ENCODE measurements around the gene ZNF69.
"Not testable (repeated sequence)": the region's sequence is repeated elsewhere in the genome, so short reads cannot be mapped to it uniquely, and the experiment has no call there.

ZNF69 gene

DNA sequence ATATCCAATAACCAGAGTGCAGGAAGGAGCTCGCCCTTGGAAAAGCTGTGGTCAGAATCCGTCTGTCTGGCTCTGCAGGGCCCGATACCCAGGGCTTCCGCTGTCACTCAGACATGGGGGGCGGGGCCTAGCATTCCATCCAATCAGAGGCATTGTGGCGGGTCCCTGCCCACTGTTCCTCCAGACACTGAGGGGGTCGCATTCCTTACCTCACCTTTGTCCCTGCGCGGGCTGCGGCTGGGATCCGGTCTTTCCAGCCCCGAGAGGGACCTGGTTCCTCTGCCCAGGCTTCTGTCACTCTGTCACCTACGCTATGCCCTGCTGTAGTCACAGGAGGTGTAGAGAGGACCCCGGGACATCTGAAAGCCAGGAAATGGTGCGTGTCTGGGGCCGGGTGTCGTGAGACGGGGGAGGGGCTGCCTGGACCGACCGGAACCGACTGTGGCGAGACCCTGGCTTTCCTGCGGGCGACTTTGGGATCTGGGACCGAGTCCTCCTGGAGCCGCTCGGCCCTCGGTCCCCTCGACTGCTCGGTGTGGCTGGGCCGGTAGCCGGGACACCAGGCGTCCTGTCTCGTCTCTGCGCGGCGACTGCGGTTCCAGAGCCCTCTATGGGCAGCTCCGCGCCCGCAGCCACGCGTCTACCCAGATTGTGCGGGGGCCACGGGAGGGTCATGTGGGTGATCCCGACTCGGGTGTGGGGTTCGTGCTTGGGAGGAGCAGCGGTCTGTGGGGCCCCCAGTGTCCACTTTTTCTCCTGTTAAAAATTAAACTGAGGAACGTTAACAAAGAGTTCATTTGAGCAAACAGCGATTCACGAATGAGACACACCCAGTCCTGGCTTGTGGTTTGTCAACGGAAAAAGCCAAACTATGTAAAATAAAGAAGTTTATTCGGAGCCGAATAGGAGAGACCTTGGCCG is at the start of gene ZNF69:
Gene ZNF69, plus strand, starts transcription at position 172 of the 921 bp plus-strand sequence. Its CDS starts 142 bp downstream, at position 314.
- peak; percentile 56 for DNase-seq

DNA sequence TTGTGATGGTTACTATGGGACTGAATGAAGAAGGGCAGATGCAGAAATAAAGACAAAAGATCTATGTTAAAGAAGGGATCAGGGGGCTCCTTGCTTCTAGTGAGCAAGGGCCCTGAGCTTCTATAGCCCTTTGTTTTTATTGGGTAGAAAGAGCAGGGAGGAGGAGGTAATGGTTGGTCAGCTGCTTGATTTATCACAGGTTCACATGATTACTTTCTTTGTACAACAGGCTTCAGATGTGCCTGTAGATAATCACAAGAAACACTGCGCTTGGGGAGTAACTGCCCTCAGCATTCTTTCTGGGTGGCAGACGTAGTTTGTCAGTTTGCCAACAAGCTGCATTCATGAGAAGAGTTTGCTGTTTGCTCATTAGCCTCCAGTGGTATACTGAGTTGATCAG is 43.9 kb upstream of the ZNF69 start:
- DNase-seq, result no peak

DNA sequence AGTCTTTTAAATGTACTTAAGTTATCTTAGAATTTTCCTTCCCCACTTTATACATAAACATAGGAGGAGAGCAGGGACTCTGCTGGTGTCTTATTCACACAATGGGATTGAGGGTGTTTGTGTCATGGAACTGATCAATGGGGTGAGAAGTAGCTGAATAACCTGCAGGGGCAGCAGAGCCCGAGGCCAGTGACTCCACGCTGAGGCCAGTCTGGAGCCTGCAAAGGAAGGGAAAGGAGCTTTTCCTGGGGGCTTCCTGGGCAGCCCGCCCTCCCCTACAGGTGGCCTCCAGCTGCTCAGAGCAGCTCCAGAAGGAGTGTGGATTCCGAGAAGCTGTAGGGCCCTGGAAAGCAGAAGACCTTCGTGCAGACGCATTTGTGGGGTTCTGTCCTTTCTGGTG is 40.0 kb upstream of the ZNF69 start:
- DNase-seq, result not testable (repeated sequence)

DNA sequence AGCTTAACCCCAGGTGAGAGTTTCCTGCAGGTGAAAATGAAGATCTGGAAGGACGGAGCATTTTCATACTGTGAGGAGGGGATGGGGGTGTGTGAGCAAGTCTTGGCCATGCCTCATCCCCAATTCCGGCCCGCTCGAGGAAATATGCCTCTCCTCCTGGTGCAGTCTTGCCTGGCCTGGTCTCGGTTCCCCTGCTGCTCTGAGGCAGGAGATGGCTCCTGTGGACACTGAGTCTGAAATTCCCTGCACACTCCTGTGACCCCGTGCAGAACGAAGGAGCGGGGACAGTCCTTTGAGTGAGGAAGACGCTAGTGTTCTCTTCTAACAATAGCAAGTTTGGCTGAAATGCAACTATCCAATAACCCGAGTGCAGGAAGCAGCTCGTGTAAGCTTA is 39.4 kb upstream of the ZNF69 start:
- DNase-seq, result no peak

DNA sequence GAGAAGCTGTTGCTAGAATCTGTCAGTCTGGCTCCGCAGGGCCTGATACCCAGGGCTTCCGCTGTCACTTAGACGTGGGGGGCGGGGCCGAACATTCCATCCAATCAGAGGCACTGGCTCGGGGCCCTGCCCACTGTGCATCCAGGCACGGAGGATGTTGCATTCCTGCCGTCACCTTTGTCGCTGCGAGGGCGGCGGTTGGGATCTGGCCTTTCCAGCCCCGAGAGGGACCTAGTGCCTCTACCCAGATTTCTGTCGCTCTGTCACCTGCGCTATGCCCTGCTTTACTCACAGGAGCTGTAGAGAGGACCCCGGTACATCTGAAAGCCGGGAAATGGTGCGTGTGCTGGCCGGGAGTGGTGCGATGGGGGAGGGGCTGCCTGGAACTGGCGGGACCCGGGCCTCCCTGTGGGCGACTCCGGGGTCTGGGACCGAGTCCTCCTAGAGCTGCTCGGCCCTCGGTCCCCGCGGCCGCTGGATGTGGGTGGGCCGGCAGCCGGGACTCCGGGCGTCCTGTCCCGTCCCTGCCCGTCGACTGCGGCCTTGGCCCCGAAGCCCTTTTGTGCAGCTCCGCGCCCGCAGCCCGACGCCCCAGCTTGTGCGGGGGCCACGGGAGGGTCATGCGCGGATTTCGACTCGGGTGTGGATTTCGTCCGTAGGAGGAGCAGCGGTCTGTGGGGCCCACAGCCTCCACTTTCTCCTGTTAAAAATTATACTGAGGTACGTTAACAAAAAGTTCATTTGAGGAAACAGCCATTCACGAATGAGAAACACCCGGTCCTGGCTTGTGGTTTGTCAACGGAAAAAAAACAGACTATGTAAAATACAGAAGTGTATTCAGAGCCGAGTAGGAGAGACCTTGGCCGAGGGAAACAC is 38.8 kb upstream of the ZNF69 start, which contains the start of gene ZNF439:
Gene ZNF439, plus strand, starts transcription at position 133 of the 876 bp plus-strand sequence. Its CDS starts 142 bp downstream, at position 275.
- peak; percentile 83 for DNase-seq

DNA sequence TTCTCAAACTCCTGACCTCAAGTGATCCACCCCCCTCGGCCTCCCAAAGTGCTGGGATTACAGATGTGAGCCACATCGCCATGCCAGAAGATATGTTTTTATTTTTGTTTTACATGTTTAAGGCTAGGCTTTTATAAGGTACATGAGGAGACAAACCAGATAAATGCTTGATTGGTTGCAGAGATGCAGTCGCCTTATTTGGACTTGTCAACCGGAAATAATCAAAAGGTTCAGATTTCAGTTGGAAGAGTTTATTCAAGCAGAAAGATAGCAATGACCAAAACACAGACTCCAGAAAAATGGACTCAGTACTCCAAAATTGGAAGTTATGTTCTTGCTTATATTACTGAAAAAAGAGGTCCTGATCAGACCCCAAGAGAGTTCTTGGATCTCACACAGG is 37.3 kb upstream of the ZNF69 start:
- not testable (repeated sequence) for DNase-seq

DNA sequence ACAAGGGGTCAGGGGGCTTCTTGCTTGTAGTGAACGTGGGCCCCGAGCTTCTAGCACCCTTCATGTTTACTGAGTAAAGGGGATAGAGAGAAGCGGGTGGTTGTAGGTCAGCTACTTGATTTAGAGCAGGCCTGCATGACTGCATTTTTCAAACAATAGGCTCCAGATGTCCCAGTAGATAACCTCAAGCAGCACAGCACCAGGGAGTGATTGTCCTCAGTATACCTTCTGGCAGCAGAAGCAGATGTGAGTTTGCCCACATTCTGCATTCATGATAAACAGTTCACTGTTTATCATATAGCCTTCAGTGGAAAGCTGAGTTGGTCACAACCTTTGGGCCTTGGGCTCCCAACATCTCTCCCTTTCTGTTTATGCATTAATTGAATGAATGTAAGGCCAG is 34.2 kb upstream of the ZNF69 start:
- DNase-seq, result no peak

DNA sequence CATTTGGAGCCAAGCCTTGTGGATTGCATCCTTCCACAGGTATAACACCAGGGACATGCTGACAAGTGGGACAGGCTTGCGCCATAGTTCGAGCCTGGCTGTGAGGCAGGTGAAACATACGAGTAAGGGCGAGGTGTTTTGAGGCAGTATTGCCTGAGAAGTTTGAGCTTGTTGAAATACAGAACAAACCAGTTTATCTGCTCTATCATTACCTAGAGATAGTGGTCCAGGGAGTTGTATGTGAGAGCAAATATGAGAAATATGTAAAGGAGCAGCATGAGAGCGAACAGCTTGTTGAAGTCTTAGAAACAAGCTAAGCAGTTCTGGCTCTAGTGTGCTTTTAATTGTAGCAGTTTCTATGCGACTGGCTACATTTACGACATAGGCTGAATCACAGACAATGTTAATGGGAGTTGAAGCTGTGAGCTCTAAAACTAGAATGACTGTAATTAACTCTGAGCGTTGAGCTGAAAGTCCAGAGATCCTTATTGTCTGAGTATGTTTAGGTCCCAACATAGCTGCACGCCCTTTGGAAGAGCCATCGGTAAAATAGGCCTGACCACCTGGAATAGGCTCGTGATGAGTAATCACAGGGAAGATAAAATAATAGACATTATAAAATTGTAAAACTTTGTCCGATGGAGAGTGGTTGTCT is 30.9 kb upstream of the ZNF69 start:
- DNase-seq, result no peak

DNA sequence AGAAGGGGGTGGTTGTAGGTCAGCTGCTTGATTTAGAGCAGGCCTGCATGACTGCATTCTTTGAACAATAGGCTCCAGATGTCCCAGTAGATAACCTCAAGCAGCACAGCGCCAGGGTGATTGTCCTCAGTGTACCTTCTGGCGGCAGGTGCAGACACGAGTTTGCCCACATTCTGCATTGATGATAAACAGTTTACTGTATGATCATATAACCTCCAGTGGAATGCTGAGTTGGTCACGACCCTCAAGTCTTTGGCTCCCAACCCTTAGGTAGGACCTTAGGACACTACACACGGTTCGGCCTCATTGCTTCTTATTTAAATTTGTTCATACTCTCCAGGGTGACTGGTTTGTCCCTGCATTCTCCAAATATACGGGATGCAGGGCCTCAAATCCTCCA is 26.9 kb upstream of the ZNF69 start:
- DNase-seq, result no peak

DNA sequence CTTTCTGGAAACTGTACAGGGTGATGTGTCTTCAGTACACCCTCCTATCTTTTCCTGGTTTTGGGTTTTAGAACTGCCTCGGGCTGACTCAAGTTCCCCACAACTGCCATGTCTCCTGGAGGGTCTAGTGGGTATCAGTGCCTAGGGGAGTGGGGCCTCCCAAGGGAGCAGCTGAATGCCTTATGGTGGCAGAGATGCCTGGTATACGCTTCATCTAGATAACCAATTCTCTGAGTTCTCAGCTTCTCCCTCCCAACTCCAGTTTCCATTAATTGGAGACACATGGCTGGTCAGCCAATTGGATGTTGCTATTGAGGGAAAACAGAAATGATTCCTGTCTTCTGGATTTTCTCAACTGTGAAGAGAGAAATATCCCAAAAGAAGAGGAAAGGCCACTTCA is 26.3 kb upstream of the ZNF69 start:
- no peak for DNase-seq

DNA sequence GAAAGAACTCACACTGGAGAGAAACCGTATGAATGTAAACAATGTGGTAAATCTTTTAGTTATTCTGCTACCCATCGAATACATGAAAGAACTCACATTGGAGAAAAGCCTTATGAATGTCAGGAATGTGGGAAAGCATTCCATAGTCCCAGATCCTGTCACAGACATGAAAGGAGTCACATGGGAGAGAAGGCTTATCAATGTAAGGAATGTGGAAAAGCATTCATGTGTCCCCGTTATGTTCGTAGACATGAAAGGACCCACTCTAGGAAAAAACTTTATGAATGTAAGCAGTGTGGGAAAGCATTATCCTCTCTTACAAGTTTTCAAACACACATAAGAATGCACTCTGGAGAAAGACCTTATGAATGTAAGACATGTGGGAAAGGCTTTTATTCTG is 19.8 kb upstream of the ZNF69 start:
- DNase-seq, result not testable (repeated sequence)

DNA sequence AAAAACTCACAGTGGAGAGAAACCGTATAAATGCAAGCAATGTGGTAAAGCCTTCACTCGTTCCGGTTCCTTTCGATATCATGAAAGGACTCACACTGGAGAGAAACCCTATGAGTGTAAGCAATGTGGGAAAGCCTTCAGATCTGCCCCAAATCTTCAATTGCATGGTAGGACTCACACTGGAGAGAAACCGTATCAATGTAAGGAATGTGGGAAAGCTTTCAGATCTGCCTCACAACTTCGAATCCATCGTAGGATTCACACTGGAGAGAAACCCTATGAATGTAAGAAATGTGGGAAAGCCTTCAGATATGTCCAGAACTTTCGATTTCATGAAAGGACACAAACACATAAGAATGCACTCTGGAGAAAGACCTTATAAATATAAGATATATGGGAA is 19.4 kb upstream of the ZNF69 start:
- no peak for DNase-seq

DNA sequence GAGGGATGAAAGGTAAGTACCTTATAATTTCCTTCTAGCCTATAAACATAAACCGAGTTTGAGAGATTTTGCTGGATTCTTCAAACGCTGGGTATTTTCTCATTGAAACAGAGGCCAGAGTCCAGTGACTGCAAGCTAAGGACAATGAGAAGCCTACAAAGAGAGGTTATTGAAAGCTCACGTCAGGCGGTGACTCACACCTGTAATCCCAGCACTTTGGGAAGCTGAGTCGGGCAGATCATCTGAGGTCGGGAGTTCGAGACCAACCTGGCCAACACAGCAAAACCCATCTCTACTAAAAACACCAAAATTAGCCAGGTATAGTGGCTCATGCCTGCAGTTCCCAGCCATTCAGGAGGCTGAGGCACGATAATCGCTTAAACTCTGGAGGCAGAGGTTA is 15.0 kb upstream of the ZNF69 start:
- DNase-seq, result no peak

DNA sequence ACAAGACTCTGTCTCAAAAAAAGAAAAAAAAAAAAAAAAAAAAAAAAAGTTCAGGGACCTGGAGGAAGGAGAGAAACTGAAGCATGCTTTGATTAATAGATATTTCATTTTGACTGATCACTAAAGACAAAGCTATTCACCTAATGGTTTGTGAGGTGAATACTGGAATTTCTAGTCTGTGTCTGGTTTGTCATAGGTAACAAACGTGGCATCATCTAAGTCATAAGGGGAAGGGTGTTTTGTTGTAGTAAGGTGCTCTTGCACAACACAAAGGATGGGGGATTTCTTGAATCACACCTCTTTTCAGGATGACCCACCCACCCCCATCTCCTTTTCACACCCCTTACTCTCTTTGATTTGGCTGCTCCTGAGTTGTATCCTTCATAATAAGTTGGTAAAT is 13.8 kb upstream of the ZNF69 start:
- DNase-seq, result no peak

DNA sequence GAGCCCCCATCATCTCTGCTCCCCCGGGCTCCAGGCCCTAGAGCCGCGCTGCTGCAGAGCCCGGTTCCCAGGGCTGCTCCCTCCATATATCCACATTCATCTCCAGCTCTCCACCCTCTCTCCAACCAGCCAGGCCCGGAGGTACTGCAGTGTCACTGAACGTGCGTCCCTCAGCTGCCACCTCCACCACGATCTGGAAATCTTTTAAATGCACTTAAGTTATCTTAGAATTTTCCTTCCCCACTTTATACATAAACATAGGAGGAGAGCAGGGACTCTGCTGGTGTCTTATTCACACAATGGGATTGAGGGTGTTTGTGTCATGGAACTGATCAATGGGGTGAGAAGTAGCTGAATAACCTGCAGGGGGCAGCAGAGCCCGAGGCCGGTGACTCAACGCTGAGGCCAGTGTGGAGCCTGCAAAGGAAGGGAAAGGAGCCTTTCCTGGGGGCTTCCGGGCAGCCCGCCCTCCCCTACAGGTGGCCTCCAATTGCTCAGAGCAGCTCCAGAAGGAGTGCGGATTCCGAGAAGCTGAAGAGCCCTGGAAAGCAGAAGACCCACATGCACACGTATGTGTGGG is 7.8 kb upstream of the ZNF69 start:
- DNase-seq, result peak; percentile 24

DNA sequence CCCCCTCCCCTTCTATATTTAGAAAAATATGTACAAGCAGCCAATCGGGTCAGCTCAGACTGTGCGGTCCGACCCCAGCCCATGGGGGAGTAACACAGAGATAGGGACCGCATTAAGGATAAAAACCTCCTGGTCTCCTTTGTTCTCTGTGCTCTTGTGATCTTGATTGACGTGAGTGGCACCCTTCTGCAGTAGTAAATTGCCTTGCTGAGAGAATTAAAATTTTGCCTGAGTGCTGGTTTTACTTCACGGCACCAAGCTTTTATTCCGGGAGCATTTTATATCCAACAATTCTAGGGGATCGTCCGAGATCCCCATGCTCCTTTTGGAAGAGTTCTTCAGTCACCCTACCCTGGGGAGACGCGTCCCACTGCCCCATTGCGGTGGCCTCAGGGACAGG is 7.0 kb upstream of the ZNF69 start:
- no peak for DNase-seq

DNA sequence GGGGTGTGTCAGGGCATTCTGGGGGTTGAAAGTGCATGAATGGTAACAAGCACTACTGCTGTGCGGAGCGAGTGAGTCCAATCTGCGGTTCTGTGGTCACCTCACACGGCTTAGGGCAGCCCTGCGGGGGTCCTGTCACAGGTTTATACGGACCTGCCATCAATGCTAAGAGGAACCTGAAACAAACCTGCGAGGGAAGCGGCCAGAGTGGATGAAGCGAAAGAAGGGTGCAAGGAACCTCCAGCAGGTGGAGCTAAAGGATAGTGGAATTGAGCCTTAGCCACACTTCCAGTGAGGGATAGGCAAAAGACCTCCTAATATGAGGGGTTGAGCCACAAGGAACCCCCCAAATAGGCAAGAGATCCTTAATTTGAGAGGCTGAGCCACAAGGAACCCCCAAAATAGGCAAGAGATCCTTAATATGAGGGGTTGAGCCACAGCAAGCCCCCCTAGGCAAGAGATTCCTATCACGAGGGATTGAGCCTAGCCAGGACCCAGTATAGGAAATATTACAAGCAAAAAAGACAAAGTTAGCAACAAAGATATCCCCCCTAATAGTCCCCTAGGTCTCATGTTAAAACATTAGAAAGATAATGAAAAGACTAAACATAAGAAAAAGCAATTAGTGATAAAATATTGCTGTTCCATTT is 6.3 kb upstream of the ZNF69 start:
- peak; percentile 60 for DNase-seq

DNA sequence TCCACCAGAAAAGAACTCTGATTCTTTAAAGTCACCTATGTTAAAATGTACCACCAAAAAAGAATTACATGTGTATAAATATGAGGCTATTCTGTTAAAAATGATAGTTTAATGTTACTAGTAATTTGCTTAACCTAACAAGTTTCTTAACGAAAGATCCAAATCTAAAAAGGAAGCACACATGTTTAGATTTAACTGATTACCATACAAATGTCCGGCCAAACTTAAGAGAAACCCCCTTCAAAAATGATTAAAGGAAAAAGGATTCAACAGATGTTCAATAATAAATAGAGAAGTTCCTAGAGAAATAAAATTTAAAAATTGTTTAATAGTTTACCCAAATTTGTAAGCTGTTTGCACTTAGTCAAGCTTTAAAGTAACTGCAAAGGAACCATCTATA is 5.0 kb upstream of the ZNF69 start:
- no peak for DNase-seq

DNA sequence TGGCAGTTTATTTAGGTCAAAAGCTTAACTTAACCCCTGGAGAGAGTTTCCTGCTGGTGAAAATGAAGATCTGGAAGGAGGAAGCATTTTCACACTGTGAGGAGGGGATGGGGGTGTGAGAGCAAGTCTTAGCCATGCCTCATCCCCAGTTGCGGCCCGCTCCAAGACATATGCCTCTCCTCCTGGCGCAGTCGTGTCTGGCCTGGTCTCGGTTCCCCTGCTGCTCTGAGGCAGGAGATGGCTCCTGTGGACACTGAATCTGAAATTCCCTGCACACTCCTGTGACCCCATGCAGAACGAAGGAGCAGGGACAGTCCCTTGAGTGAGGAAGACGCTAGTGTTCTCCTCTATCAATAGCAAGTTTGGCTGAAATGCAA is 360 bp upstream of the ZNF69 start:
- no peak for DNase-seq

DNA sequence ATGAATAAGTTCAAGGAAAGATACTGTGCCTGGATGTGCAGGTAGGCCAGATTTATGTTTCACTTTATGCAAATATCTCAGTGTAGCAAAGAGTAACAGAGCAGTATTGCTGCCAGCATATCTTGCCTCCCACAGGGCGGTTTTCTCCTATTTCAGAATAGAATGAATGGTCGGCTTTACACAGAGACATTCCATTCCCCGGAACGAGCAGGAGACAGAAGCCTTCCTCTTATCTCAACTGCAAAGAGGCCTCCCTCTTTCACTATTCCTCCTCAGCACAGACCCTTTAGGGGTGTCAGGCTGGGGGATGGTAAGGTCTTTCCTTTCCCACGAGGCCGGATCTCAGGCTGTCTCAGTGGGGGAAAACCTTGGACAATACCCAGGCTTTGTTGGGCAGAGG is 2.3 kb downstream of the ZNF69 start:
- not testable (repeated sequence) for DNase-seq

DNA sequence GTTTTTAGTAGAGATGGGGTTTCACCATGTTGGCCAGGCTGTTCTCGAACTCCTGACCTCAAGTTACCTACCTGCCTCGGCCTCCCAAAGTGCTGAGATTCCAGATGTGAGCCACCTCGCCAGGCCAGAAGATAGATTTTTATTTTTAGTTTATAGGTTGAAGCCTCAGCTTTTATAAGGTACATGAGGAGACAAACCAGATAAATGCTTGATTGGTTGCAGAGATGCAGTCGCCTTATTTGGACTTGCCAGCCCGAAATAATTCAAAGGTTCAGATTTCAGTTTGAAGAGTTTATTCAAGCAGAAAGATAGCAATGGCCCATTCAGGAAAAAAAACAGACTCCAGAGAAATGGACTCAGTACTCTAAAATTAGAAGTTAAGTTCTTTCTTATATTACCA is 3.1 kb downstream of the ZNF69 start:
- no peak for DNase-seq

DNA sequence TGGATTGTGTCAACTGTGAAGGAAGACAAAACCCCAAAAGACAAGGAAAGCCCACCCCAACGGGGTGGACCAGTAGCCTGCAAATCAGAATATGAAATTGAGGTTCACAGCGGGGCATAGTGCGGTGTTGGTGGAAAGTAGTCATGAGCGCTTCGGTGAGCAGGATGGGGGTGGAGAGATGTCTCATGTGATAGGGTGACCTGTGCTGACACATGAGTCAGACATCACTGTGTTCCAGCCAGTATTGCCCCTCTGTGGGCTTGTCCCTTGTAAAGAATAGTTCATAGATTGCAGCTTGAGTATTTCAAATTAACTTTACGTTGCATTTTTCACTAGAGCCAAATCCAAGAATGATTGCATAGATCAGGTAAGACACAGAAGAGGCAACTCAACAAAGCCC is 7.3 kb downstream of the ZNF69 start:
- DNase-seq, result no peak

All from activated T-cell treated with anti-CD3 and anti-CD28 coated beads for 4 hours (primary cell).